Neural cell (in vitro differentiated cells): ENCODE data around the gene ASB10. TPM values are rescaled to one million over a fixed set of nuclear protein-coding genes. Genes with fewer than 3 reads are reported as not detected.
A peak's percentile ranks its signal among the peaks of the same experiment; 100 is the strongest.

Experiments
- H2AFZ ChIP-seq: fragments of 200-600, 300-800 bp; sonication (generic), shearing (Covaris generic); 2 replicates; pipeline ENCODE4 v1.6.0; 2014; ENCODE audit warnings: low read depth, mild to moderate bottlenecking, antibody characterized with exemption, low read length, moderate library complexity
- H3F3A ChIP-seq: fragments of 200-600 bp; shearing (Covaris generic); 2 replicates; pipeline ENCODE4 v1.6.1; 2016; ENCODE audit warnings: mild to moderate bottlenecking, moderate library complexity, mixed read lengths, antibody characterized with exemption, low read length; ENCODE audit not compliant: insufficient read depth, poor library complexity, severe bottlenecking
- H3K27ac ChIP-seq: fragments of 200-600, 300-800 bp; sonication (generic), shearing (Covaris generic); 2 replicates; pipeline ENCODE4 v1.5.1; 2014; ENCODE audit warnings: mild to moderate bottlenecking, low read length, moderate library complexity
- H3K27me3 ChIP-seq: fragments of 300-800, 200-600 bp; sonication (generic), shearing (Covaris generic); 2 replicates; pipeline ENCODE4 v1.6.0; 2014; ENCODE audit warnings: mild to moderate bottlenecking, low read depth, low read length, moderate library complexity; ENCODE audit not compliant: insufficient read depth
- H3K36me3 ChIP-seq: fragments of 300-800, 200-600 bp; sonication (generic), shearing (Covaris generic); 2 replicates; pipeline ENCODE4 v1.5.1; 2014; ENCODE audit warnings: mild to moderate bottlenecking, antibody characterized with exemption, low read length, moderate library complexity; ENCODE audit not compliant: insufficient read depth
- H3K4me2 ChIP-seq: fragments of 300-800, 200-600 bp; sonication (generic), shearing (Covaris generic); 2 replicates; pipeline ENCODE4 v1.6.0; 2014; ENCODE audit warnings: mild to moderate bottlenecking, low read length
- H3K4me3 ChIP-seq: fragments of 300-800, 200-600 bp; sonication (generic), shearing (Covaris generic); 2 replicates; pipeline ENCODE4 v1.5.1; 2014; ENCODE audit warnings: mild to moderate bottlenecking, low read length, moderate library complexity
- H3K79me2 ChIP-seq: fragments of 200-600 bp; shearing (Covaris generic); replicated peaks from 2 replicates; pipeline ENCODE4 v1.6.0; 2014; ENCODE audit warnings: mild to moderate bottlenecking, low read length, moderate library complexity; ENCODE audit not compliant: insufficient read depth
- H3K9ac ChIP-seq: fragments of 300-800, 200-600 bp; sonication (generic), shearing (Covaris generic); 2 replicates; pipeline ENCODE4 v1.6.1; 2016; ENCODE audit warnings: mild to moderate bottlenecking, low read length, mixed read lengths
- H3K9me2 ChIP-seq: fragments of 200-600 bp; shearing (Covaris generic); 2 replicates; pipeline ENCODE4 v1.6.1; 2016; ENCODE audit warnings: mild to moderate bottlenecking, low read length, mixed read lengths; ENCODE audit not compliant: insufficient read depth
- H3K9me3 ChIP-seq: fragments of 200-600, 300-800 bp; sonication (generic), shearing (Covaris generic); 2 replicates; pipeline ENCODE4 v1.6.1; 2016; ENCODE audit warnings: mild to moderate bottlenecking, mixed run types, low read length, moderate library complexity, mixed read lengths
- H4K20me1 ChIP-seq: fragments of 200-600 bp; shearing (Covaris generic); 2 replicates; pipeline ENCODE4 v1.6.1; 2016; ENCODE audit warnings: mild to moderate bottlenecking, mixed run types; ENCODE audit not compliant: insufficient read depth
- EP300 ChIP-seq: fragments of 450-650 bp; conservative IDR thresholded peaks from 2 replicates; pipeline ENCODE4 v1.6.1; 2014; ENCODE audit warnings: antibody characterized with exemption, mild to moderate bottlenecking, moderate library complexity; ENCODE audit not compliant: poor library complexity, severe bottlenecking
- EZH2 ChIP-seq: fragments of 200-600, 300-800 bp; shearing (Covaris generic), sonication (generic); IDR thresholded peaks from 2 replicates; pipeline ENCODE4 v1.6.1; 2014; ENCODE audit warnings: antibody characterized with exemption, low read length, borderline replicate concordance, mild to moderate bottlenecking; ENCODE audit not compliant: insufficient read depth, poor library complexity, severe bottlenecking
- MXI1 ChIP-seq: fragments of 450-650 bp; conservative IDR thresholded peaks from 2 replicates; pipeline ENCODE4 v1.6.1; 2014; ENCODE audit warnings: antibody characterized with exemption, mild to moderate bottlenecking; ENCODE audit not compliant: poor library complexity, severe bottlenecking
- POLR2AphosphoS5 ChIP-seq: IDR thresholded peaks from 2 replicates; pipeline ENCODE4 v1.6.1; 2012
- RAD21 ChIP-seq: fragments of 450-650 bp; conservative IDR thresholded peaks from 2 replicates; pipeline ENCODE4 v1.6.1; 2014; ENCODE audit warnings: antibody characterized with exemption, mild to moderate bottlenecking, moderate library complexity
- REST ChIP-seq: IDR thresholded peaks from 2 replicates; pipeline ENCODE4 v1.6.1; 2012; ENCODE audit warnings: borderline replicate concordance
- SMC3 ChIP-seq: fragments of 450-650 bp; conservative IDR thresholded peaks from 2 replicates; pipeline ENCODE4 v1.6.1; 2014; ENCODE audit warnings: antibody characterized with exemption, mild to moderate bottlenecking, moderate library complexity; ENCODE audit not compliant: poor library complexity
- TAF1 ChIP-seq: IDR thresholded peaks from 2 replicates; pipeline ENCODE4 v1.6.1; 2012; ENCODE audit warnings: low read depth
- polyA plus RNA-seq: library from polyadenylated mRNA; depleted of rRNA; stranded (reverse); fragments of >200 nt; gene quantifications from 2 replicates; pipeline ENCODE4 v1.2.3, GENCODE V29; 2014
- TF ChIP-seq, protein P1 (sequence below): fragments of 450-650 bp; IDR thresholded peaks from 2 replicates; pipeline ENCODE4 v1.5.1; 2014; ENCODE audit warnings: antibody characterized with exemption, mild to moderate bottlenecking, moderate library complexity; ENCODE audit not compliant: poor library complexity, severe bottlenecking

The ASB10 gene
- polyA plus RNA-seq, 1 donor from 2014 or later: not detected

- H3K9ac ChIP-seq: peak overlapping the region; percentile 45
- peak overlapping the region; percentile 70 for H3K4me3 ChIP-seq
- TF ChIP-seq RAD21: no peak
- no peak for TF ChIP-seq EZH2
- no peak for TF ChIP-seq EP300
- no peak for TF ChIP-seq TAF1
- TF ChIP-seq SMC3: no peak
- TF ChIP-seq REST: no peak
- no peak for TF ChIP-seq POLR2AphosphoS5
- TF ChIP-seq, protein P1, sequence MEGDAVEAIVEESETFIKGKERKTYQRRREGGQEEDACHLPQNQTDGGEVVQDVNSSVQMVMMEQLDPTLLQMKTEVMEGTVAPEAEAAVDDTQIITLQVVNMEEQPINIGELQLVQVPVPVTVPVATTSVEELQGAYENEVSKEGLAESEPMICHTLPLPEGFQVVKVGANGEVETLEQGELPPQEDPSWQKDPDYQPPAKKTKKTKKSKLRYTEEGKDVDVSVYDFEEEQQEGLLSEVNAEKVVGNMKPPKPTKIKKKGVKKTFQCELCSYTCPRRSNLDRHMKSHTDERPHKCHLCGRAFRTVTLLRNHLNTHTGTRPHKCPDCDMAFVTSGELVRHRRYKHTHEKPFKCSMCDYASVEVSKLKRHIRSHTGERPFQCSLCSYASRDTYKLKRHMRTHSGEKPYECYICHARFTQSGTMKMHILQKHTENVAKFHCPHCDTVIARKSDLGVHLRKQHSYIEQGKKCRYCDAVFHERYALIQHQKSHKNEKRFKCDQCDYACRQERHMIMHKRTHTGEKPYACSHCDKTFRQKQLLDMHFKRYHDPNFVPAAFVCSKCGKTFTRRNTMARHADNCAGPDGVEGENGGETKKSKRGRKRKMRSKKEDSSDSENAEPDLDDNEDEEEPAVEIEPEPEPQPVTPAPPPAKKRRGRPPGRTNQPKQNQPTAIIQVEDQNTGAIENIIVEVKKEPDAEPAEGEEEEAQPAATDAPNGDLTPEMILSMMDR: no peak
- TF ChIP-seq MXI1: no peak
- no peaks in the 10 kb centered on the region for H4K20me1 ChIP-seq
- H2AFZ ChIP-seq: no peak overlapping the region
- H3K9me3 ChIP-seq: no peaks in the 10 kb centered on the region
- H3K27ac ChIP-seq: no peak overlapping the region
- no peaks in the 10 kb centered on the region for H3F3A ChIP-seq
- H3K4me2 ChIP-seq: peak overlapping the region; percentile 25
- peaks cover 77% of the 10 kb centered on the region for H3K27me3 ChIP-seq
- H3K79me2 ChIP-seq: no peaks in the 10 kb centered on the region
- no peaks in the 10 kb centered on the region for H3K9me2 ChIP-seq
- no peaks in the 10 kb centered on the region for H3K36me3 ChIP-seq
These were observed 20.3 kb downstream of the ASB10 start for GRCh38 chr7:151166629-151167196.

DNA sequence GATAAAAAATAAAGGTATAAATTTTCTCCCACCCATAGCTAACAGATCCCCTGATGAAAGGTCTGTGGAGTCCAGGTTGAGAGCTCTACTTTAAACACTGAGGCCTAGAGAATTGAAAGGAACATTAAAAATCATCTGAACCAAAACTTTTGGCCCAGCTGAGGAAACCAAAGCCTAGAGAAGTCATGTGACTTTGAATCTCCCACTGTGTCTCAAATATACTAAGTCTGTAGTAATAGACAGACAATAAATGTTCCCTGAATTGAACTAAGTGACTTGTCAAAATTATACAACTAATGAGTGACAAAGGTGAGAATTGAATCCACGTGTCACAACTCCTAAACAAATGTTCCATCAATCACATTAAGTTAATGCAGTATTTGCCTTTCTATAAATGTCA, 25.3 kb downstream of the ASB10 start:
- Histone ChIP-seq H3K4me3 (no peak overlapping the region), H3K9ac (no peak overlapping the region), H3K9me2 (no peaks in the 10 kb centered on the region), H3K4me2 (no peak overlapping the region), H2AFZ (no peak overlapping the region), H3K79me2 (no peaks in the 10 kb centered on the region), H3K9me3 (no peaks in the 10 kb centered on the region), H3K27ac (no peak overlapping the region), H3F3A (no peaks in the 10 kb centered on the region), H3K27me3 (peaks cover 38% of the 10 kb centered on the region), H4K20me1 (no peaks in the 10 kb centered on the region), H3K36me3 (no peaks in the 10 kb centered on the region)
- TF ChIP-seq TAF1 (no peak), SMC3 (no peak), RAD21 (no peak), EP300 (no peak), POLR2AphosphoS5 (no peak), EZH2 (no peak), REST (no peak), MXI1 (no peak)
- TF ChIP-seq, protein P1: no peak
